Tibial nerve (tissue), 4 donors: Measurements from ENCODE around the gene F10. TPM values are rescaled to one million over a fixed set of nuclear protein-coding genes. Genes with fewer than 3 reads are reported as not detected.
A peak's percentile ranks its signal among the peaks of the same experiment; 100 is the strongest.

Experiments used
- DNase-seq, 2 donors: peaks; one replicate each; pipeline ENCODE4 v3.0.0-alpha.2; 2019; ENCODE audit warnings: low spot score in 2 of 2
- H3K27ac ChIP-seq, 4 donors: fragments of 200-600 bp; sonication (generic) in 3 of 4; one replicate each; pipeline ENCODE4 v1.5.1; 2017 to 2019; ENCODE audit warnings: mild to moderate bottlenecking in 1 of 4
- H3K27me3 ChIP-seq, 2 donors: fragments of 200-600 bp; sonication (generic) in 1 of 2; one replicate each; pipeline versions ENCODE4 v1.5.1 to v1.6.0; 2017 to 2019
- H3K36me3 ChIP-seq, 3 donors: fragments of 200-600 bp; sonication (generic); one replicate each; pipeline ENCODE4 v1.5.1; 2018 to 2019
- H3K4me1 ChIP-seq, 4 donors: fragments of 200-600 bp; sonication (generic) in 3 of 4; one replicate each; pipeline ENCODE4 v1.5.1; 2017 to 2019
- H3K4me3 ChIP-seq, 4 donors: fragments of 200-600 bp; sonication (generic) in 3 of 4; one replicate each; pipeline ENCODE4 v1.5.1; 2017 to 2019; ENCODE audit warnings: mild to moderate bottlenecking in 1 of 4, moderate library complexity in 1 of 4
- H3K9me3 ChIP-seq, 4 donors: fragments of 200-600 bp; sonication (generic) in 3 of 4; one replicate each; pipeline ENCODE4 v1.5.1; 2017 to 2019
- EP300 ChIP-seq, 2 donors: sonication (generic); formaldehyde crosslinking; IDR thresholded peaks; one replicate each; pipeline ENCODE4 v1.6.1; 2017; ENCODE audit warnings: antibody characterized with exemption in 2 of 2, mild to moderate bottlenecking in 1 of 2
- POLR2A ChIP-seq, 2 donors: fragments of 450-650 bp; IDR thresholded peaks; one replicate each; pipeline ENCODE4 v1.6.1; 2017; ENCODE audit warnings: antibody characterized with exemption in 2 of 2, mild to moderate bottlenecking in 2 of 2, moderate library complexity in 2 of 2
- WGBS, 2 donors: methylation state at CpG; one replicate each; pipeline ENCODE4 v1.1.5; 2018; 5-methylcytosine and 5-hydroxymethylcytosine counted together
- total RNA-seq, 4 donors: library from RNA; depleted of rRNA; stranded (reverse); fragments of >200 nt; gene quantifications; one replicate each; pipeline ENCODE4 v1.1.0, GENCODE V29; 2016
- TF ChIP-seq, protein P1 (sequence below), 5 experiments: fragments of 200-600 bp in 3 of 5; fragments of 450-650 bp in 2 of 5; sonication (generic) in 3 of 5; IDR thresholded peaks; one replicate each; pipeline ENCODE4 v1.5.1; 2016 to 2019; ENCODE audit warnings: antibody characterized with exemption in 5 of 5, mild to moderate bottlenecking in 3 of 5, moderate library complexity in 2 of 5

Gene F10
- total RNA-seq, 4 donors from 2014 or later: 12.0 to 44.3 (median 17.3) TPM

DNA sequence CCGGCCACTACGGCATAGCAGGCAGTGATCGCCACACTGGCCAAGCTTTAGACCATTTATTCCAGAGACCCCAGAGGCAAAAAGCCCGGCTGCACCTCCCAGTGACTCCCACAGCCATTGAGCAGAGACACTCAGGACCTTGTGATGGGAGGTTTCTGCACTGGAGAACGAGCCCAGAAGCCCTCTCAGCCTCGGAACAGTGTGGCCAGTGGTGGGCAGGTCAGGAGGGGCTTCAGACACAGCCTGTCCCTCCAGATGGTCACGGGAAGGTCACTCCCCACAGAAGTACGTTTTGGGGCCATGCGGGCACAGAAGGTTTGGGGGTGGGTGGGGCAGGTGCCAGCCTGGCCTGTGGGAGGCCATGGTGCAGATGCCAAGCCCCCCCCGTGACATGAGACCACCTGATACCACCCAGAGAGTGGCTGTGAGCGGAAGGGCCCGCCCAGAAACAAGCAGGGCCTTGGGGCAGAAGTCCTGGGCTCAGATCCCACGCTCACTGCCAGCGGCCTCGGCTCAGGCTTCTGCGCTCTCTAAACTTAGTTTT is 599 bp upstream of the F10 start:
- DNase-seq: no peak
- H3K4me3 ChIP-seq: peak overlapping the region in 1 of 4 donors; percentile 43
- peaks cover 0 to 5% (median 0%) of the 10 kb centered on the region in 4 donors for H3K4me1 ChIP-seq
- TF ChIP-seq EP300 (IDR thresholded peaks at IDR 0.05) (no peak), POLR2A (IDR thresholded peaks at IDR 0.05) (no peak)
- TF ChIP-seq, protein P1, sequence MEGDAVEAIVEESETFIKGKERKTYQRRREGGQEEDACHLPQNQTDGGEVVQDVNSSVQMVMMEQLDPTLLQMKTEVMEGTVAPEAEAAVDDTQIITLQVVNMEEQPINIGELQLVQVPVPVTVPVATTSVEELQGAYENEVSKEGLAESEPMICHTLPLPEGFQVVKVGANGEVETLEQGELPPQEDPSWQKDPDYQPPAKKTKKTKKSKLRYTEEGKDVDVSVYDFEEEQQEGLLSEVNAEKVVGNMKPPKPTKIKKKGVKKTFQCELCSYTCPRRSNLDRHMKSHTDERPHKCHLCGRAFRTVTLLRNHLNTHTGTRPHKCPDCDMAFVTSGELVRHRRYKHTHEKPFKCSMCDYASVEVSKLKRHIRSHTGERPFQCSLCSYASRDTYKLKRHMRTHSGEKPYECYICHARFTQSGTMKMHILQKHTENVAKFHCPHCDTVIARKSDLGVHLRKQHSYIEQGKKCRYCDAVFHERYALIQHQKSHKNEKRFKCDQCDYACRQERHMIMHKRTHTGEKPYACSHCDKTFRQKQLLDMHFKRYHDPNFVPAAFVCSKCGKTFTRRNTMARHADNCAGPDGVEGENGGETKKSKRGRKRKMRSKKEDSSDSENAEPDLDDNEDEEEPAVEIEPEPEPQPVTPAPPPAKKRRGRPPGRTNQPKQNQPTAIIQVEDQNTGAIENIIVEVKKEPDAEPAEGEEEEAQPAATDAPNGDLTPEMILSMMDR (IDR thresholded peaks at IDR 0.05): no peak
- WGBS, 2 donors: 62 to 71% methylated on average over 13 to 16 of the region's 16 CpGs
- H3K36me3 ChIP-seq: no peaks in the 10 kb centered on the region
- no peaks in the 10 kb centered on the region for H3K9me3 ChIP-seq
- H3K27ac ChIP-seq: peak overlapping the region in 3 of 4 donors; percentile 62 to 77 (median 76)
- no peaks in the 10 kb centered on the region for H3K27me3 ChIP-seq

DNA sequence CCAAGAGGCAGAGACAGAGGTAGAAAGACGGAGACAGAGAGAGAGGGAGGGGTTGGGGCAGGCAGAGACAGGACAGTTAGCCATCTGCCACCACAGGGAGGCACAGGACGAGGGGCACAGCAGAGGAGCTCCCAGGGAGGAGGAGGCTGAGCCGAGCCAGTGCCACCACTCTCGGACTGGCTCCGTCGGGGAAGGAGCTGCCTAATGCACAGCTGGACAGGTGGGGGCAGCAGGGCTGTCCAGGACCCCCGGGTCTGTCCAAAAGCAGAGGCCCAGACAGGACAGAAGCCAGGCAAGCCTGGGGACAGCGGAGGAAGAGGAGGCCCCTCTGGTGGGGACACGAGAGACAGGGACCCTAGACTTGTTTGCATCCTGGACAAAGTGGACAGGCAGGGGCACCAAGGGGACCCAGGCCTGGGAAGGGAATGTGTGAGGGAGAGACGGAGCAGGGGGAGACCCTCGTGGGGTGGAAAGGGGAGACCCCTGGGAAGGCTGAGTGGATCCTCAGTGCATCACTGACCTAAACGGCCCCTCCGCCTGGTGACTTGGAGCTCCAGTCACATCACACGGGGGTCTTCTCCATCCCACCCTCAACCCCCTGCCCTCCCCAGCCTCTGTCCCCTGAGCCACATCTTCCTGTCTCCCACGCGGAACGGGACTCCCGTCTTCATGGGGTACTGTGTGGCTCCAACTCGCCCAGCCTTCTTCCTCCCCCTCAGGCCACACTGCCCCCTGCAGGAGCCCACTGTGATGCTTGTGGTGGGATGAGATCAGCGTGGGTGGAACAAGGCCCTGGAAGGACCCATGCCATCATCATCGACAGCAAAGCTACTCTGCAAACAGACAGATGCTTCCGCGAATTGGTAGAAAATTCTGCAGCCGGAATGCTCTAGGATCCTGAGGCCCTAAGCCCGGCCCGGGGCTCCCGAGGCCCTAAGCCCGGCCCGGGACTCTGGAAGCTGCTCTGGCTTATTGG is 915 bp downstream of the F10 start:
- peaks cover 0 to 5% (median 0%) of the 10 kb centered on the region in 4 donors for H3K4me1 ChIP-seq
- no peaks in the 10 kb centered on the region for H3K9me3 ChIP-seq
- no peaks in the 10 kb centered on the region for H3K36me3 ChIP-seq
- H3K4me3 ChIP-seq: peak overlapping the region in 1 of 4 donors; percentile 43
- no peak for DNase-seq
- no peak for TF ChIP-seq EP300 (IDR thresholded peaks at IDR 0.05)
- TF ChIP-seq POLR2A (IDR thresholded peaks at IDR 0.05): no peak
- TF ChIP-seq, protein P1 (IDR thresholded peaks at IDR 0.05): no peak
- H3K27me3 ChIP-seq: peaks cover 0 to 7% of the 10 kb centered on the region in 2 donors
- WGBS, 2 donors: 72 to 77% methylated on average over 29 of the region's 29 CpGs
- H3K27ac ChIP-seq: peak overlapping the region; percentile 7 to 77 (median 56)

DNA sequence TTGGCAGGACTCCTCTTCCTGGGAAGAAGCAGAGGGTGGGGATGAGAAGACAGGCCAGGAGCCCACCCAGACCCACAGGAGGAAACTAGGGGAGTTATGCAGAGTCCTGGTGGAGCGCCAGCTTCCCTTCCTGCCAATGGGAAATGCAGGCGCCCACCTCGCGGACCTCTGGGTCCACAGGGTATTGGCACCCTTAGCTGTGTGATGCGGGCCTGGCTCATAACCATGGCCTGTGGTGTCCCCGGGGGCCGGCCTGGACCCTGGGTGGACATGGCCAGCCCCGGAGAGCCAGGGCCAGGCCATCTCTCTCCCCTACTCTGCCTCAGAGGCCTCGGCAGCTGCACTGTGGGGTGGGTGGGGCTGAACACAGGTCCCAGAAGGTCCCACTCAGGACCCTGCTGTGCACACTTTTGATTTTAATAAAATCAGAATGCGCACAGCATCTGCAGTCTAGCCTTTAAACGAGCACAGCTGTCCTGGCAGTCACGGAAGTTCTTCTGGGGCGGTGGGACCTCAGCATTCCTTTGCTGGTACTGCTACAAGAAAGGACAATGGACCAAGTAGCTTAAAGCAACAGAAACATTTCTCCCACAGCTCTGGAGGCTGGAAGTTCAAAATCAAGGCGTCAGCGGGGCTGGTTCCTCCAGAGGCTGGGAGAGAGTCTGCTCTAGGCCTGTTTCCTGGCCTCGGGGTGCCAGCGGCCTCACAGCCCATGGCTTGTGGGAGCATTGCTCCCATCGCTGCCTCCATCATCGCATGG is 1.8 kb downstream of the F10 start:
- WGBS, 2 donors: 91 to 94% methylated on average over 18 to 19 of the region's 19 CpGs
- no peaks in the 10 kb centered on the region for H3K9me3 ChIP-seq
- H3K4me3 ChIP-seq: no peak overlapping the region
- TF ChIP-seq POLR2A (IDR thresholded peaks at IDR 0.05) (no peak), EP300 (IDR thresholded peaks at IDR 0.05) (no peak)
- TF ChIP-seq, protein P1 (IDR thresholded peaks at IDR 0.05): no peak
- peaks cover 0 to 5% (median 0%) of the 10 kb centered on the region in 4 donors for H3K4me1 ChIP-seq
- no peak overlapping the region for H3K27ac ChIP-seq
- DNase-seq: no peak
- H3K27me3 ChIP-seq: peaks cover 0 to 11% of the 10 kb centered on the region in 2 donors
- no peaks in the 10 kb centered on the region for H3K36me3 ChIP-seq

DNA sequence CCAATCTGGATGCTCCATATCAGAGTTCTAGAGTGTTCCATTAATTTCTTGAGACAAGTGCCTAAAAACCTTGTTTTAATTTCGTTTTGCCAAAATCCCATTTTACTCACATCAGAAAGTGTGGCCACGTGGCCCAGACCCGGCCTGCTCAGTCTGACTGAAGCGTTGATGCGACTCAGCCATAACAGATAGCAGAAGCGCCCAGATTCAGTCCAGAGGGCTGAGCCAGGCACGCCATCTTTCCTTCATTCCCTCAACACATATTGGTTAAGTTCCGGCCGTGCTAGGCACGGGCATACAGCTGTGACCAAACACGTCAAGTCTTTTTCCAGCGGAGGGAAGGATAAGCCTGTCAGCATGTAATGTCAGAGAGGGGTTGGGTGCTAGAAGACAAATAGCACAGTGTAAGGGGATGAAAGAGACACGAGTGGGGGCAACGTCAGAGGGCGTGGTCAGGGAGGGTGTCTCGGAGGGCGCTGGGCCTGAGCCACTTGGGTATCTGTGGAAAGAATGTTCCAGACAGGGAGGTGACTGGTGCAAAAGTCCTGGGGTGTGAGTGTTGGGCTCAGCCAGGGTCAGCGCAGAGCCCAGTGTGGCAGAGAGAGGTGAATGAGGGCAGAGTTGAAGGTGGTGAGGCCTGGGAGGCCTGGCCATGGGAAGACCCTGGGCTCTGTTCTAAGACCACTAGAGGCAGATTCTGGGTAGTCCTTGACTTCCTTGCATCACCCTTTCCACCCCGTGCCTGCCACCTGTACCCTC is 3.1 kb downstream of the F10 start:
- WGBS, 2 donors: 88 to 92% methylated on average over 19 of the region's 19 CpGs

More for the DNA sequence above, 3.1 kb downstream of the F10 start:
- TF ChIP-seq, protein P1 (IDR thresholded peaks at IDR 0.05): no peak
- no peak for TF ChIP-seq POLR2A (IDR thresholded peaks at IDR 0.05)
- no peak for TF ChIP-seq EP300 (IDR thresholded peaks at IDR 0.05)
- Histone ChIP-seq H3K4me1 (peaks cover 0 to 11% (median 0%) of the 10 kb centered on the region in 4 donors), H3K9me3 (no peaks in the 10 kb centered on the region), H3K27me3 (peaks cover 0 to 24% of the 10 kb centered on the region in 2 donors), H3K36me3 (peaks cover 0 to 7% (median 0%) of the 10 kb centered on the region in 3 donors), H3K27ac (no peak overlapping the region), H3K4me3 (no peak overlapping the region)
- DNase-seq: no peak
